Measurements from ENCODE around the gene CCDC112.

- TF ChIP-seq CTCF (IDR thresholded peaks at IDR 0.05; ENCODE audit: insufficient read depth, low read length) (no peak), GABPA (IDR thresholded peaks at IDR 0.05; ENCODE audit: low read depth) (peak; percentile 90), POLR2AphosphoS5 (IDR thresholded peaks at IDR 0.05; ENCODE audit: low read depth) (peak; percentile 78), SPI1 (IDR thresholded peaks at IDR 0.05; ENCODE audit: borderline replicate concordance, low read depth) (peak; percentile 91)
These were observed 34.0 kb downstream of the CCDC112 start, which contains the start of gene PGGT1B for GRCh38 chr5:115262321-115263077.
